ENCODE data around the gene RALB. TPM values are rescaled to one million over a fixed set of nuclear protein-coding genes. Genes with fewer than 3 reads are reported as not detected.

The RALB gene
- total and polyA plus RNA-seq, 2 donors (not counting 1 experiment from before 2014, with no cell fraction given) = 58.3 to 73.9 TPM

- Histone ChIP-seq H3K27me3 (ENCODE audit: control insufficient read depth, insufficient read depth, low read length) (no peaks in the 10 kb centered on the region), H3K9me3 (ENCODE audit: control insufficient read depth, insufficient read depth, low read depth, low read length) (no peaks in the 10 kb centered on the region), H2AFZ (ENCODE audit: low read length) (no peak overlapping the region), H3K4me3 (replicated peaks in 1 of 4; ENCODE audit: control extremely low read depth in 1 of 4, insufficient read depth in 1 of 4, low read depth in 3 of 4, low read length in 4 of 4) (no peak overlapping the region), H3K79me2 (ENCODE audit: control insufficient read depth, insufficient read depth, low read length) (no peaks in the 10 kb centered on the region), H3K36me3 (ENCODE audit: control insufficient read depth, insufficient read depth, low read length) (peaks cover 6% of the 10 kb centered on the region), H4K20me1 (ENCODE audit: control insufficient read depth, extremely low read depth, insufficient read depth, low read length) (no peaks in the 10 kb centered on the region), H3K9ac (ENCODE audit: insufficient read depth, low read length) (no peak overlapping the region), H3K4me2 (ENCODE audit: extremely low read depth, insufficient read depth, low read length) (peak overlapping the region; percentile 2), H3K4me1 (ENCODE audit: control insufficient read depth, extremely low read depth, insufficient read depth, low read length) (peaks cover 18% of the 10 kb centered on the region), H3K27ac (ENCODE audit: insufficient read depth, low read length) (no peak overlapping the region)
- DNase-seq (ENCODE audit: low read depth in 2 of 2) = peak in 1 of 2 donors; percentile 27
- TF ChIP-seq EZH2 (IDR thresholded peaks at IDR 0.05; ENCODE audit: low read length, missing control alignments) = no peak
- no peak for TF ChIP-seq CTCF (conservative IDR thresholded peaks at IDR 0.05 in 1 of 2, IDR thresholded peaks at IDR 0.05 in 1 of 2; ENCODE audit: low read depth in 1 of 2, low read length in 2 of 2)
Measured at GRCh38 chr2:120290737-120291136, 38.1 kb downstream of the RALB start.

- no peak for TF ChIP-seq CTCF (conservative IDR thresholded peaks at IDR 0.05 in 1 of 2, IDR thresholded peaks at IDR 0.05 in 1 of 2; ENCODE audit: low read depth in 1 of 2, low read length in 2 of 2)
- no peak for TF ChIP-seq EZH2 (IDR thresholded peaks at IDR 0.05; ENCODE audit: low read length, missing control alignments)
- Histone ChIP-seq H3K27ac (ENCODE audit: insufficient read depth, low read length) (no peak overlapping the region), H3K36me3 (ENCODE audit: control insufficient read depth, insufficient read depth, low read length) (peaks cover 6% of the 10 kb centered on the region), H3K9me3 (ENCODE audit: control insufficient read depth, insufficient read depth, low read depth, low read length) (no peaks in the 10 kb centered on the region), H3K79me2 (ENCODE audit: control insufficient read depth, insufficient read depth, low read length) (no peaks in the 10 kb centered on the region), H2AFZ (ENCODE audit: low read length) (no peak overlapping the region), H4K20me1 (ENCODE audit: control insufficient read depth, extremely low read depth, insufficient read depth, low read length) (no peaks in the 10 kb centered on the region), H3K4me2 (ENCODE audit: extremely low read depth, insufficient read depth, low read length) (no peak overlapping the region), H3K4me3 (replicated peaks in 1 of 4; ENCODE audit: control extremely low read depth in 1 of 4, insufficient read depth in 1 of 4, low read depth in 3 of 4, low read length in 4 of 4) (no peak overlapping the region), H3K4me1 (ENCODE audit: control insufficient read depth, extremely low read depth, insufficient read depth, low read length) (peaks cover 15% of the 10 kb centered on the region), H3K9ac (ENCODE audit: insufficient read depth, low read length) (no peak overlapping the region), H3K27me3 (ENCODE audit: control insufficient read depth, insufficient read depth, low read length) (no peaks in the 10 kb centered on the region)
- DNase-seq (ENCODE audit: low read depth in 2 of 2) = peak in 1 of 2 donors; percentile 86
Measured at GRCh38 chr2:120291401-120292311, 39.0 kb downstream of the RALB start.

- Histone ChIP-seq H3K9ac (ENCODE audit: insufficient read depth, low read length) (no peak overlapping the region), H3K36me3 (ENCODE audit: control insufficient read depth, insufficient read depth, low read length) (peaks cover 6% of the 10 kb centered on the region), H3K4me2 (ENCODE audit: extremely low read depth, insufficient read depth, low read length) (peak overlapping the region; percentile 28), H3K79me2 (ENCODE audit: control insufficient read depth, insufficient read depth, low read length) (no peaks in the 10 kb centered on the region), H4K20me1 (ENCODE audit: control insufficient read depth, extremely low read depth, insufficient read depth, low read length) (no peaks in the 10 kb centered on the region), H3K4me1 (ENCODE audit: control insufficient read depth, extremely low read depth, insufficient read depth, low read length) (peaks cover 11% of the 10 kb centered on the region), H3K4me3 (replicated peaks in 1 of 4; ENCODE audit: control extremely low read depth in 1 of 4, insufficient read depth in 1 of 4, low read depth in 3 of 4, low read length in 4 of 4) (peak overlapping the region in 1 of 4 experiments; percentile 35), H2AFZ (ENCODE audit: low read length) (no peak overlapping the region), H3K9me3 (ENCODE audit: control insufficient read depth, insufficient read depth, low read depth, low read length) (no peaks in the 10 kb centered on the region), H3K27ac (ENCODE audit: insufficient read depth, low read length) (no peak overlapping the region), H3K27me3 (ENCODE audit: control insufficient read depth, insufficient read depth, low read length) (no peaks in the 10 kb centered on the region)
- peak; percentile 47 to 60 for DNase-seq (ENCODE audit: low read depth in 2 of 2)
- TF ChIP-seq EZH2 (IDR thresholded peaks at IDR 0.05; ENCODE audit: low read length, missing control alignments) (no peak), CTCF (conservative IDR thresholded peaks at IDR 0.05 in 1 of 2, IDR thresholded peaks at IDR 0.05 in 1 of 2; ENCODE audit: low read depth in 1 of 2, low read length in 2 of 2) (no peak)
Measured at GRCh38 chr2:120293096-120294007, 40.7 kb downstream of the RALB start.
